ENCODE data around the gene IGSF21.

DNA sequence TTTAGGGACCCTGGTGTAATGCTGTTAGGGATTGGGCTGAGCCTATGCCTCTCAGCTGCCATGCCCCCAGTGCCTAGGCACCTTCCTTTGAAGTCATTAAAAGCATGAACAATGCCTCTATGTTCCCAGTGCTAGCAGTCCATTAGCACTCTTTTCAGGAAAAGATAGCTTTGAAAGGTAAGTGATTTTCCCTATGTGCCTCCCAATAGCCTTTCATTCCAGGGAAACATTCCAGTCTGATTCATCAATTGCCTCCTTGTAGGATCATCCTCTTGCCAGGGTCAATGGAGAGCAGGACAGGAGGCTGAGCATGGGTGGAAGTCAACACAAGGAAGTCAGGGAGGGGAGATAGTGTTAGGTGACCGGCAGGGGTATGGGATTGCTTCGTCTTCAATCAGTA is 8.6 kb upstream of the IGSF21 start:
- TF ChIP-seq POLR2A (IDR thresholded peaks at IDR 0.05; ENCODE audit: low read depth, low read length) (no peak), CEBPB (IDR thresholded peaks at IDR 0.05; ENCODE audit: low read depth, low read length) (no peak), BHLHE40 (IDR thresholded peaks at IDR 0.05; ENCODE audit: low read depth, low read length) (no peak), CHD1 (IDR thresholded peaks at IDR 0.05; ENCODE audit: low read depth, low read length) (no peak)
- TF ChIP-seq, protein P1, sequence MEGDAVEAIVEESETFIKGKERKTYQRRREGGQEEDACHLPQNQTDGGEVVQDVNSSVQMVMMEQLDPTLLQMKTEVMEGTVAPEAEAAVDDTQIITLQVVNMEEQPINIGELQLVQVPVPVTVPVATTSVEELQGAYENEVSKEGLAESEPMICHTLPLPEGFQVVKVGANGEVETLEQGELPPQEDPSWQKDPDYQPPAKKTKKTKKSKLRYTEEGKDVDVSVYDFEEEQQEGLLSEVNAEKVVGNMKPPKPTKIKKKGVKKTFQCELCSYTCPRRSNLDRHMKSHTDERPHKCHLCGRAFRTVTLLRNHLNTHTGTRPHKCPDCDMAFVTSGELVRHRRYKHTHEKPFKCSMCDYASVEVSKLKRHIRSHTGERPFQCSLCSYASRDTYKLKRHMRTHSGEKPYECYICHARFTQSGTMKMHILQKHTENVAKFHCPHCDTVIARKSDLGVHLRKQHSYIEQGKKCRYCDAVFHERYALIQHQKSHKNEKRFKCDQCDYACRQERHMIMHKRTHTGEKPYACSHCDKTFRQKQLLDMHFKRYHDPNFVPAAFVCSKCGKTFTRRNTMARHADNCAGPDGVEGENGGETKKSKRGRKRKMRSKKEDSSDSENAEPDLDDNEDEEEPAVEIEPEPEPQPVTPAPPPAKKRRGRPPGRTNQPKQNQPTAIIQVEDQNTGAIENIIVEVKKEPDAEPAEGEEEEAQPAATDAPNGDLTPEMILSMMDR (conservative IDR thresholded peaks at IDR 0.05; ENCODE audit: low read depth, low read length) = no peak
- TF ChIP-seq, protein P2, sequence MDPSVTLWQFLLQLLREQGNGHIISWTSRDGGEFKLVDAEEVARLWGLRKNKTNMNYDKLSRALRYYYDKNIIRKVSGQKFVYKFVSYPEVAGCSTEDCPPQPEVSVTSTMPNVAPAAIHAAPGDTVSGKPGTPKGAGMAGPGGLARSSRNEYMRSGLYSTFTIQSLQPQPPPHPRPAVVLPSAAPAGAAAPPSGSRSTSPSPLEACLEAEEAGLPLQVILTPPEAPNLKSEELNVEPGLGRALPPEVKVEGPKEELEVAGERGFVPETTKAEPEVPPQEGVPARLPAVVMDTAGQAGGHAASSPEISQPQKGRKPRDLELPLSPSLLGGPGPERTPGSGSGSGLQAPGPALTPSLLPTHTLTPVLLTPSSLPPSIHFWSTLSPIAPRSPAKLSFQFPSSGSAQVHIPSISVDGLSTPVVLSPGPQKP (IDR thresholded peaks at IDR 0.05; ENCODE audit: borderline replicate concordance, low read depth, low read length) = no peak

Measured in IMR-90 (cell line).